MM.1S (cell line): ENCODE measurements around the gene ZNF205.

Source experiments
- DNase-seq: peaks from one replicate; pipeline ENCODE4 v3.0.0-alpha.2; 2015
- H2AFZ ChIP-seq: fragments of 300-600 bp; sonication (generic); 2 replicates; pipeline ENCODE4 v1.6.0; 2016; ENCODE audit warnings: antibody characterized with exemption, low read length
- H3F3A ChIP-seq: fragments of 300-600 bp; sonication (generic); 2 replicates; pipeline ENCODE4 v1.6.1; 2016; ENCODE audit warnings: mild to moderate bottlenecking, antibody characterized with exemption, low read length, moderate library complexity, mixed read lengths; ENCODE audit not compliant: insufficient read depth
- H3K27ac ChIP-seq: fragments of 300-600 bp; sonication (generic); 2 replicates; pipeline ENCODE4 v1.5.1; 2016; ENCODE audit warnings: mild to moderate bottlenecking, low read length
- H3K27me3 ChIP-seq: fragments of 300-600 bp; sonication (generic); replicated peaks from 2 replicates; pipeline ENCODE4 v1.6.0; 2016; ENCODE audit warnings: low read length; ENCODE audit not compliant: insufficient read depth
- H3K36me3 ChIP-seq: fragments of 300-600 bp; sonication (generic); replicated peaks from 2 replicates; pipeline ENCODE4 v1.6.1; 2016; ENCODE audit warnings: mild to moderate bottlenecking, low read length, mixed read lengths; ENCODE audit not compliant: insufficient read depth
- H3K4me1 ChIP-seq: fragments of 300-600 bp; sonication (generic); 2 replicates; pipeline ENCODE4 v1.6.1; 2016; ENCODE audit warnings: low read length, mixed read lengths
- H3K4me2 ChIP-seq: fragments of 300-600 bp; sonication (generic); 2 replicates; pipeline ENCODE4 v1.6.0; 2016; ENCODE audit warnings: low read depth, low read length
- H3K4me3 ChIP-seq: fragments of 300-600 bp; sonication (generic); 2 replicates; pipeline ENCODE4 v1.5.1; 2016; ENCODE audit warnings: low read length, mixed read lengths
- H3K79me2 ChIP-seq: fragments of 300-600 bp; sonication (generic); 2 replicates; pipeline ENCODE4 v1.6.1; 2016; ENCODE audit warnings: mixed run types, low read length, mixed read lengths
- H3K9ac ChIP-seq: fragments of 300-600 bp; sonication (generic); 2 replicates; pipeline ENCODE4 v1.6.1; 2016; ENCODE audit warnings: low read length, mixed read lengths
- H3K9me2 ChIP-seq: fragments of 300-600 bp; sonication (generic); replicated peaks from 2 replicates; pipeline ENCODE4 v1.6.1; 2016; ENCODE audit warnings: mild to moderate bottlenecking, low read length, mixed read lengths; ENCODE audit not compliant: insufficient read depth
- H3K9me3 ChIP-seq: fragments of 300-600 bp; sonication (generic); replicated peaks from 2 replicates; pipeline ENCODE4 v1.6.1; 2016; ENCODE audit warnings: mild to moderate bottlenecking, low read length, mixed read lengths; ENCODE audit not compliant: insufficient read depth
- H4K20me1 ChIP-seq: fragments of 300-600 bp; sonication (generic); 2 replicates; pipeline ENCODE4 v1.6.1; 2016; ENCODE audit warnings: mild to moderate bottlenecking, low read length, moderate library complexity, mixed read lengths; ENCODE audit not compliant: insufficient read depth
- CTCF ChIP-seq: fragments of 300-600 bp; sonication (generic); IDR thresholded peaks from 2 replicates; pipeline ENCODE4 v1.5.1; 2016; ENCODE audit warnings: antibody characterized with exemption, low read length, mixed read lengths
- EZH2 ChIP-seq: fragments of 300-600 bp; sonication (generic); optimal IDR thresholded peaks from 2 replicates; pipeline ENCODE3; 2017; ENCODE audit warnings: low read depth, mild to moderate bottlenecking, antibody characterized with exemption, low read length, mixed read lengths
- EZH2phosphoT487 ChIP-seq: fragments of 300-600 bp; sonication (generic); IDR thresholded peaks from 2 replicates; pipeline ENCODE4 v1.6.1; 2018; ENCODE audit warnings: antibody characterized with exemption, low read length

Gene ZNF205

GRCh38 chr16:3118204-3118790 lies 5.9 kb downstream of the ZNF205 start:
- TF ChIP-seq EZH2phosphoT487 (no peak), EZH2 (no peak), CTCF (no peak)
- H3K9me2 ChIP-seq, result no peaks in the 10 kb centered on the region
- peaks cover 7% of the 10 kb centered on the region; the same call in 1 of the 2 replicates for H3K27me3 ChIP-seq
- H3K9ac ChIP-seq, result no peak overlapping the region
- no peaks in the 10 kb centered on the region for H4K20me1 ChIP-seq
- no peaks in the 10 kb centered on the region for H3K36me3 ChIP-seq
- no peak for DNase-seq
- no peak overlapping the region for H3K4me2 ChIP-seq
- H3K4me1 ChIP-seq, result no peaks in the 10 kb centered on the region
- no peaks in the 10 kb centered on the region for H3K79me2 ChIP-seq
- H3F3A ChIP-seq, result no peaks in the 10 kb centered on the region
- H3K9me3 ChIP-seq, result no peaks in the 10 kb centered on the region
- no peak overlapping the region for H3K27ac ChIP-seq
- H2AFZ ChIP-seq, result no peak overlapping the region
- no peak overlapping the region for H3K4me3 ChIP-seq

GRCh38 chr16:3118846-3119245 lies 6.5 kb downstream of the ZNF205 start:
- Histone ChIP-seq H3F3A (no peaks in the 10 kb centered on the region), H2AFZ (no peak overlapping the region), H3K79me2 (no peaks in the 10 kb centered on the region), H3K4me2 (no peak overlapping the region), H4K20me1 (no peaks in the 10 kb centered on the region), H3K4me3 (no peak overlapping the region), H3K27ac (no peak overlapping the region), H3K9me2 (no peaks in the 10 kb centered on the region), H3K9ac (no peak overlapping the region), H3K4me1 (peaks cover 3% of the 10 kb centered on the region; the same call in 1 of the 2 replicates), H3K27me3 (peaks cover 7% of the 10 kb centered on the region; the same call in 1 of the 2 replicates), H3K36me3 (no peaks in the 10 kb centered on the region), H3K9me3 (no peaks in the 10 kb centered on the region)
- TF ChIP-seq EZH2 (no peak), CTCF (no peak), EZH2phosphoT487 (no peak)
- DNase-seq, result no peak

GRCh38 chr16:3119286-3119685 lies 6.9 kb downstream of the ZNF205 start:
- peaks cover 7% of the 10 kb centered on the region; the same call in 1 of the 2 replicates for H3K27me3 ChIP-seq
- H3K36me3 ChIP-seq, result no peaks in the 10 kb centered on the region
- H3K79me2 ChIP-seq, result no peaks in the 10 kb centered on the region
- H3K4me1 ChIP-seq, result peaks cover 3% of the 10 kb centered on the region; the same call in 1 of the 2 replicates
- H4K20me1 ChIP-seq, result no peaks in the 10 kb centered on the region
- H3K27ac ChIP-seq, result no peak overlapping the region
- H3F3A ChIP-seq, result 0 out of 2 replicates have a peak, but pooled peaks cover under 1% of the 10 kb centered on the region
- no peak overlapping the region for H3K4me3 ChIP-seq
- TF ChIP-seq CTCF, result no peak
- TF ChIP-seq EZH2, result no peak
- no peak for TF ChIP-seq EZH2phosphoT487
- DNase-seq, result no peak
- H3K9me3 ChIP-seq, result no peaks in the 10 kb centered on the region
- no peak overlapping the region for H2AFZ ChIP-seq
- no peaks in the 10 kb centered on the region for H3K9me2 ChIP-seq
- no peak overlapping the region for H3K9ac ChIP-seq
- no peak overlapping the region for H3K4me2 ChIP-seq
